Kidney (tissue), 14 donors: ENCODE results near the gene PNLIPRP3. TPM values are rescaled to one million over a fixed set of nuclear protein-coding genes. Genes with fewer than 3 reads are reported as not detected.

Experiments used
- DNase-seq, 5 donors: peaks; one replicate each; pipeline ENCODE4 v3.0.0-alpha.2; 2013 to 2020
- FAIRE-seq: peaks from 2 replicates; lab custom pipeline; 2012; peaks lifted over from hg19 to GRCh38; lab: Jason Lieb, UNC
- H3K27ac ChIP-seq, 2 donors: one replicate each; pipeline ENCODE4 v1.7.0; 2013; ENCODE audit warnings: low read depth in 2 of 2, low read length in 2 of 2, inconsistent platforms in 1 of 2
- H3K27me3 ChIP-seq: one replicate; pipeline ENCODE4 v1.7.1; 2013; ENCODE audit warnings: low read length, inconsistent platforms; ENCODE audit not compliant: control insufficient read depth, insufficient read depth
- H3K36me3 ChIP-seq, 3 donors: one replicate each; pipeline versions ENCODE4 v1.7.0 to v1.7.1; 2013; ENCODE audit warnings: low read length in 3 of 3, control low read depth in 1 of 3, inconsistent platforms in 1 of 3; ENCODE audit not compliant: insufficient read depth in 3 of 3, control insufficient read depth in 2 of 3
- H3K4me1 ChIP-seq, 3 donors: one replicate each; pipeline versions ENCODE4 v1.7.0 to v1.7.1; 2013; ENCODE audit warnings: low read length in 3 of 3, inconsistent platforms in 1 of 3, low read depth in 1 of 3; ENCODE audit not compliant: control insufficient read depth in 2 of 3, insufficient read depth in 2 of 3
- H3K4me3 ChIP-seq, 3 donors: one replicate each; pipeline versions ENCODE4 v1.7.0 to v1.8.1; 2013; ENCODE audit warnings: low read length in 3 of 3, control low read depth in 1 of 3, inconsistent platforms in 1 of 3
- H3K9ac ChIP-seq, 3 donors: one replicate each; pipeline versions ENCODE4 v1.7.0 to v1.7.1; 2013; ENCODE audit warnings: low read length in 3 of 3, control low read depth in 1 of 3, inconsistent platforms in 1 of 3
- H3K9me3 ChIP-seq, 3 donors: one replicate each; pipeline versions ENCODE4 v1.7.0 to v1.7.1; 2013; ENCODE audit warnings: low read length in 3 of 3, control low read depth in 1 of 3, inconsistent platforms in 1 of 3; ENCODE audit not compliant: control insufficient read depth in 2 of 3, insufficient read depth in 1 of 3
- intact Hi-C: fragments of 100-400 bp; cut with DNase I; formaldehyde crosslinking; loops from one replicate; pipeline ENCODE4 v1.11.1; 2022
- polyA plus RNA-seq: library from polyadenylated mRNA; stranded (reverse); fragments of 350-450 nt; fragmentation: Illumina TruSeq; extraction: RNeasy Lipid Tissue Mini Kit (QIAGEN cat#74804); gene quantifications from one replicate; pipeline ENCODE4 v1.2.3, GENCODE V29; 2014; ENCODE audit warnings: low read depth, low replicate concordance; ENCODE audit not compliant: insufficient read depth
- total RNA-seq: library from RNA; stranded (reverse); fragmentation: NEBNext Ultra II Directional; extraction: Animal tissue kit (Norgen Biotek cat#: 25700); gene quantifications from one replicate; pipeline ENCODE4 v1.2.1, GENCODE V29; 2021
- TF ChIP-seq, protein P1 (sequence below): IDR thresholded peaks from 3 replicates; pipeline ENCODE4 v1.5.1; 2012; ENCODE audit warnings: mild to moderate bottlenecking, moderate library complexity, borderline replicate concordance; ENCODE audit not compliant: insufficient read depth; ENCODE audit errors: extremely low read depth
- donor health status: control.
- donor health status: control.
- donor health status: control.
- donor health status: control.
- donor health status: control.
- donor health status: DM: yes; HTN: yes; CAD: no.
- donor health status: Normal renal cell carcinoma (clear cell type).

Gene PNLIPRP3
- total and polyA plus RNA-seq, 2 donors from 2014 or later: not detected

DNA sequence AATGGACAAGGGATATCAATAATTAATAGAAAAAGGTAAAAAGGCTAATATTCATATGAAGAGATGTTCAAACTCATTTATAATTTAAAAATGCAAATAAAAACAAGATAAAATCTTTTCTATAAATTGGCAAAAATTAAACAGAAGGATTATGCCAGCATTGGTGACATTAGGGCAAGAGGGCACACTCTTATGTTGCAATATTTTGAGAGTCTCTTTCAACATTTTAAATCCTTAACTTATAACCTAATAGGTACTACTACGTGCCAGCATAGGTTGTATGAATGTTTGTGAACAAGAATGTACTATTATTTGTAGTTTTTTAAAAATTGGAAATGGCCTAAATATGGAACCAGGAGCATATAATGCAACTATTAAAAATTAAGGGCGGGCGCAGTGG is 24.8 kb upstream of the PNLIPRP3 start:
- FAIRE-seq (no peak), DNase-seq (no peak)
- Histone ChIP-seq H3K9ac (no peak overlapping the region), H3K36me3 (no peaks in the 10 kb centered on the region), H3K4me1 (no peaks in the 10 kb centered on the region), H3K4me3 (no peak overlapping the region), H3K27ac (no peak overlapping the region), H3K9me3 (no peaks in the 10 kb centered on the region), H3K27me3 (no peaks in the 10 kb centered on the region)
- intact Hi-C loops: no loop called here
- TF ChIP-seq, protein P1, sequence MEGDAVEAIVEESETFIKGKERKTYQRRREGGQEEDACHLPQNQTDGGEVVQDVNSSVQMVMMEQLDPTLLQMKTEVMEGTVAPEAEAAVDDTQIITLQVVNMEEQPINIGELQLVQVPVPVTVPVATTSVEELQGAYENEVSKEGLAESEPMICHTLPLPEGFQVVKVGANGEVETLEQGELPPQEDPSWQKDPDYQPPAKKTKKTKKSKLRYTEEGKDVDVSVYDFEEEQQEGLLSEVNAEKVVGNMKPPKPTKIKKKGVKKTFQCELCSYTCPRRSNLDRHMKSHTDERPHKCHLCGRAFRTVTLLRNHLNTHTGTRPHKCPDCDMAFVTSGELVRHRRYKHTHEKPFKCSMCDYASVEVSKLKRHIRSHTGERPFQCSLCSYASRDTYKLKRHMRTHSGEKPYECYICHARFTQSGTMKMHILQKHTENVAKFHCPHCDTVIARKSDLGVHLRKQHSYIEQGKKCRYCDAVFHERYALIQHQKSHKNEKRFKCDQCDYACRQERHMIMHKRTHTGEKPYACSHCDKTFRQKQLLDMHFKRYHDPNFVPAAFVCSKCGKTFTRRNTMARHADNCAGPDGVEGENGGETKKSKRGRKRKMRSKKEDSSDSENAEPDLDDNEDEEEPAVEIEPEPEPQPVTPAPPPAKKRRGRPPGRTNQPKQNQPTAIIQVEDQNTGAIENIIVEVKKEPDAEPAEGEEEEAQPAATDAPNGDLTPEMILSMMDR: no peak

DNA sequence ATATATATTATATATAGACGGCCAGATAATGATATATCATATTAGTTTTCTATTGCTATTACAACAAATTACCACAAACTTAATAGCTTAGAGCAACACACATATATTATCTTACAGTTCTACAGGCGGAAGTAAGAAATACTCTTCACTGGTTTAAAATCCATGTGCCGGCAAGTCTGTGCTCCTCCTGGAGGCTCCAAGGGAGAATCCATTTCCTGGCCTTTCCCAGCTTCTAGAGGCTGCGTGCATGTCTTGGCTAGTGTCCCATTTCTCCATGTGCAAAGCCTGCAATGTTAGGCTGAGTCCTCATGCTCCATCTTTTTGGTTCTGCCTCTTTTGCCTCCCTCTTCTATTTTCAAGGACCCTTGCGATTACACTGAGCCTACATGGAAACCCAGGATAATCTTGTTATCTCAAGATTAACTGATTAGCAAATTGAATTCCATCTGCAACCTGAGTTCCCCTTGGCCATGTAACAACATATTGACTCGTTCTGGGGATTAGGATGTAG is 23.9 kb upstream of the PNLIPRP3 start:
- TF ChIP-seq, protein P1: no peak
- Histone ChIP-seq H3K36me3 (no peaks in the 10 kb centered on the region), H3K9me3 (no peaks in the 10 kb centered on the region), H3K27me3 (no peaks in the 10 kb centered on the region), H3K4me1 (no peaks in the 10 kb centered on the region), H3K9ac (no peak overlapping the region), H3K4me3 (no peak overlapping the region), H3K27ac (no peak overlapping the region)
- intact Hi-C loops: no loop called here
- no peak for FAIRE-seq
- no peak for DNase-seq

DNA sequence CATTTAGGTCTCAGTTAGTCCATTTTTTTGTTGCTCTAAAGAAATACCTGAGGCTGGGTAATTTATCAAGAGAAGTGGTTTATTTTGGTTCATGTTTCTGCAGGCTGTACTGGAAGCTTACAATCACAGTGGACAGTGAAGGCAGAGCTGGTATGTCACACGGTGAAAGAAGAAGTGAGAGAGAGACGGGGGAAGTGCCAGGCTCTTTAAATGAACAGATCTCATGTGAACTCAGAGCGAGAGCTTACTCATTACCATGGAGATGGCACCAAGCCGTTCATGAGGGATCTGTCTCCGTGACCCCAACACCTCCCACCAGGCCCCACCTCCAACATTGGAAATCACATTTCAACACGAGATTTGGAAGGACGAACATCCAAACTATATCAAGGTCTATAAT is 18.9 kb upstream of the PNLIPRP3 start:
- H3K4me1 ChIP-seq: no peaks in the 10 kb centered on the region
- H3K36me3 ChIP-seq: no peaks in the 10 kb centered on the region
- TF ChIP-seq, protein P1: no peak
- no peak overlapping the region for H3K9ac ChIP-seq
- intact Hi-C loops: no loop called here
- no peaks in the 10 kb centered on the region for H3K9me3 ChIP-seq
- DNase-seq (peak in 3 of 5 donors; percentile 33 to 56 (median 47)), FAIRE-seq (no peak)
- H3K4me3 ChIP-seq: no peak overlapping the region
- H3K27ac ChIP-seq: no peak overlapping the region
- no peaks in the 10 kb centered on the region for H3K27me3 ChIP-seq

DNA sequence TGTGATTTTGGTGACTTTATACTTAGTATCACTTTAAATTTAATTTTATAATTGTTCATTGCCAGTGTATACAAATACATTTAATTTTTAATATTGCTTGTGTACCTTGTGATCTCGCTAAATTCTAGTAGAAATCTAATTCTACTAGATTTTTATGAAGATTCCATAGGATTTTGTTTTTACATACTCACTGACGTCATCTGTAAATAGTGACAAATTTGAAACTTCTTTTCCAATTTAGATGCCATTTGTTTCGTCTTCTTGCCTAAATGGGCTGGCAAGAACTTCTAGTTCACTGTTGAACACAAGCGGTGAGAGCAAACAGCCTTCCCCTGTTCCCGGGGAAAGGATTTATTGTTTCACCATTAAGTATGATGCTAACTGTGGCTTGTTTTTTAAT is 17.3 kb upstream of the PNLIPRP3 start:
- Histone ChIP-seq H3K4me1 (no peaks in the 10 kb centered on the region), H3K27ac (no peak overlapping the region), H3K9me3 (no peaks in the 10 kb centered on the region), H3K9ac (no peak overlapping the region), H3K4me3 (no peak overlapping the region), H3K36me3 (no peaks in the 10 kb centered on the region), H3K27me3 (no peaks in the 10 kb centered on the region)
- no peak for DNase-seq
- intact Hi-C loops: no loop called here
- FAIRE-seq: peak; percentile 52
- TF ChIP-seq, protein P1: no peak
